ENCODE measurements around the gene USP43. TPM values are rescaled to one million over a fixed set of nuclear protein-coding genes. Genes with fewer than 3 reads are reported as not detected.

The USP43 gene
- total RNA-seq, 6 donors from 2014 or later, result 5.9 to 17.9 (median 11.0) TPM

DNA sequence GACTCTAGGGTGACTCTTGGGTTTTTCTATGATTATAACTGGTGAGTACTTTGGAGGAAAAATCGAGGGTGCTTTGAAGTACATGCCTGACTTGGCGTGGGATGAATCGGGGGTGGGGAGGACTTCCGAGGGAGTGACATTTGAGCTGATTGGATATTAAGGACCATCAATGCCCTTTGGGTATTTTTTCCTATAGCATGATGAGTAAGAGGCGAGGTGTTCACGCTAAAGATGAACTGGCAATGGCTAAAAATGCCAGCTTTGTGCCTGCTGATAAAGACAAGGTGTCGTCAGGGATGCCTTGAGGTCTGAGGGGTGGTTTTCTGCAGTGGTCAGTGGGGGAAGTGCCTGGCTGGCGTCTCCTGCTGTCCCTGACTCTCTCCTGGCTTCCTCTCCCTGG, 25.3 kb downstream of the USP43 start:
- no peak for TF ChIP-seq CTCF (IDR thresholded peaks at IDR 0.05)
- no peak for TF ChIP-seq POLR2A (IDR thresholded peaks at IDR 0.05)
- no peak for TF ChIP-seq POLR2AphosphoS5 (IDR thresholded peaks at IDR 0.05)
- no peak for TF ChIP-seq EP300 (IDR thresholded peaks at IDR 0.05)

GRCh38 chr17:9671559-9671958, 26.2 kb downstream of the USP43 start:
- WGBS, 2 donors, result 77 to 82% methylated on average over 4 of the region's 4 CpGs
- no peaks in the 10 kb centered on the region for H3K4me1 ChIP-seq
- ATAC-seq (ENCODE audit: low FRiP score in 2 of 2) (no peak), DNase-seq (no peak)
- H3K4me3 ChIP-seq, result no peak overlapping the region
- TF ChIP-seq POLR2AphosphoS5 (IDR thresholded peaks at IDR 0.05), result no peak
- no peak for TF ChIP-seq CTCF (IDR thresholded peaks at IDR 0.05)
- TF ChIP-seq EP300 (IDR thresholded peaks at IDR 0.05), result no peak
- TF ChIP-seq POLR2A (IDR thresholded peaks at IDR 0.05), result no peak
- H3K9me3 ChIP-seq, result no peaks in the 10 kb centered on the region
- H3K27me3 ChIP-seq, result no peaks in the 10 kb centered on the region
- H3K36me3 ChIP-seq, result no peaks in the 10 kb centered on the region
- no peak overlapping the region for H3K27ac ChIP-seq

More for the DNA sequence above, 25.3 kb downstream of the USP43 start:
- Histone ChIP-seq H3K9me3 (no peaks in the 10 kb centered on the region), H3K27me3 (no peaks in the 10 kb centered on the region), H3K36me3 (no peaks in the 10 kb centered on the region), H3K4me1 (no peaks in the 10 kb centered on the region), H3K4me3 (no peak overlapping the region), H3K27ac (no peak overlapping the region)
- ATAC-seq (ENCODE audit: low FRiP score in 2 of 2) (no peak), DNase-seq (no peak)
- WGBS, 2 donors, result 86 to 91% methylated on average over 8 of the region's 8 CpGs

DNA sequence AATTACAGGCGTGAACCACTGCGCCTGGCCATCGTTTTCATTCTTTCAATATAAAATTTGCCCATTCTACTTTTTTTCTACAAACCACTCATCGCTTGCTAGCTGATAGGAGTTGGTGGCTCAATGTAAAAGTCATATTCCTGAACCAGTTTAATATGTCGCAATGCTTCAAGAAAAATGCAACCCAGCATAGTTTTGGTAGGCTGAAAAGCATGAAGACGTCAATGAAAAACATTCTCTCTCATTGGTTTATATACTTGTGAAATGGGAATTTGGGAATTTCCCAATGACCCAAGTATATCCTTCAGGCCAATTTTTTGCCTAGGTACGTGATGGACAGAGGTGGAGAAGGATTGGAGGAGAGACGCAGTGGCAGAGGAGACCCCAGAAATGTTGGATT, 26.9 kb downstream of the USP43 start:
- no peak overlapping the region for H3K27ac ChIP-seq

DNA sequence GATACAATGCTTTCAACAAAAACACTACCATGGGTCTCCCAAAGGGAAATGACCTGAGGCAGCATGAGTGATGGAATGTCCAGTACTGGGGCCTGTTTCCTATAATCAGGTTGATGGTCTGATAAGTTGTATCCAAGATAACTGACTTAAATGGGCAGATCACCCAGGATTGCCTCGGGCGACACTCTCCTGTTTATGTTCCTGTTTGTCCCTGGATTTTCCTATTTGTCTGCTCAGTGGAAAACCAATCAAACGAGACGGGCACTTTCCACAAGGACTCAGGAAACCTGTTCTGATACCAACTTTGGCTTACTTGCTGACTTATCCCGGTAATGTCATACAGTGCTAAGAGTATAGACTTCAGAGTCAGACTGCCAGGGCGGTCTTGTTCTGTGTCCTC, 27.4 kb downstream of the USP43 start:
- Histone ChIP-seq H3K36me3 (no peaks in the 10 kb centered on the region), H3K27ac (no peak overlapping the region), H3K4me1 (no peaks in the 10 kb centered on the region), H3K27me3 (no peaks in the 10 kb centered on the region), H3K4me3 (no peak overlapping the region), H3K9me3 (no peaks in the 10 kb centered on the region)
- no peak for ATAC-seq (ENCODE audit: low FRiP score in 2 of 2)
- DNase-seq, result no peak
- 67 to 80% methylated on average over 6 of the region's 6 CpGs for WGBS, 2 donors
- TF ChIP-seq POLR2A (IDR thresholded peaks at IDR 0.05), result no peak
- no peak for TF ChIP-seq POLR2AphosphoS5 (IDR thresholded peaks at IDR 0.05)

More for the DNA sequence above, 26.9 kb downstream of the USP43 start:
- Histone ChIP-seq H3K36me3 (no peaks in the 10 kb centered on the region), H3K4me1 (no peaks in the 10 kb centered on the region), H3K4me3 (no peak overlapping the region), H3K9me3 (no peaks in the 10 kb centered on the region), H3K27me3 (no peaks in the 10 kb centered on the region)
- DNase-seq (no peak), ATAC-seq (ENCODE audit: low FRiP score in 2 of 2) (no peak)
- TF ChIP-seq CTCF (IDR thresholded peaks at IDR 0.05), result no peak
- TF ChIP-seq POLR2AphosphoS5 (IDR thresholded peaks at IDR 0.05), result no peak
- TF ChIP-seq POLR2A (IDR thresholded peaks at IDR 0.05), result no peak
- TF ChIP-seq EP300 (IDR thresholded peaks at IDR 0.05), result no peak
- WGBS, 2 donors, result 82 to 84% methylated on average over 8 of the region's 8 CpGs

- TF ChIP-seq CTCF (IDR thresholded peaks at IDR 0.05) (peak in 2 of 6 experiments; percentile 6 to 18), POLR2AphosphoS5 (IDR thresholded peaks at IDR 0.05) (no peak), EP300 (IDR thresholded peaks at IDR 0.05) (no peak)
Observed at GRCh38 chr17:9676084-9676483, 30.8 kb downstream of the USP43 start.

More at GRCh38 chr17:9676084-9676483, 30.8 kb downstream of the USP43 start:
- Histone ChIP-seq H3K9me3 (peaks cover 0 to 7% (median 4%) of the 10 kb centered on the region in 4 donors), H3K36me3 (no peaks in the 10 kb centered on the region), H3K4me3 (no peak overlapping the region), H3K4me1 (no peaks in the 10 kb centered on the region), H3K27ac (no peak overlapping the region), H3K27me3 (no peaks in the 10 kb centered on the region)
- ATAC-seq (ENCODE audit: low FRiP score in 2 of 2) (no peak), DNase-seq (no peak)
- WGBS, 2 donors, result 80 to 88% methylated on average over 4 of the region's 4 CpGs
